Sigmoid colon (tissue), 4 donors: ENCODE measurements around the gene LRRFIP1.

ENCODE experiments used
- CTCF ChIP-seq, 4 experiments: fragments of 450-650 bp in 3 of 4; fragments of 200-600 bp in 1 of 4; IDR thresholded peaks; one replicate each; pipeline ENCODE4 v1.5.1; 2016 to 2019; ENCODE audit warnings: antibody characterized with exemption in 4 of 4, mild to moderate bottlenecking in 3 of 4, moderate library complexity in 2 of 4
- EP300 ChIP-seq, 4 donors: sonication (generic); formaldehyde crosslinking; IDR thresholded peaks; one replicate each; pipeline ENCODE4 v1.6.1; 2017; ENCODE audit warnings: antibody characterized with exemption in 4 of 4
- POLR2A ChIP-seq, 2 donors: fragments of 450-650 bp; IDR thresholded peaks; one replicate each; pipeline ENCODE4 v1.6.1; 2016; ENCODE audit warnings: antibody characterized with exemption in 2 of 2, mild to moderate bottlenecking in 2 of 2, moderate library complexity in 2 of 2
- POLR2AphosphoS5 ChIP-seq, 4 donors: sonication (generic); formaldehyde crosslinking; IDR thresholded peaks; one replicate each; pipeline ENCODE4 v1.6.1; 2017; ENCODE audit warnings: antibody characterized with exemption in 4 of 4

DNA sequence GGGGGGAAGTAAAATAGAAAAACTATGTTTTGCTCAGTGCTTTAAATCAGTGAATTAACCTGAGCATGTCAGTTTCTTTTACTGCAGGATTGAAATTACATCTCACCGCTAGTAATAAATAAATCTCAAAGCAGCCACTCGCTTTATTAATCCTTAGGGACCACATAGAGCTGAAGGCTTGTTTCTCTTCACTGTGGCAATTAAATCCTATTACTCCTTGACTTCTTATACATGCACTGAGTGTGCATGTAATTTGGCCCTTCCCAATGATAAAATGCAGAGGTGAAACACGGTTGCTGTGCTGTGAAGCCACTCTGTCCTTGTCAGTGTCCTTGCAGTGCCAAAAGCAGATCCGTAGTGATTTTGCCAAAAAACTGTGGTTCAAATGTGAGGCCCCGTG is 94.1 kb downstream of the LRRFIP1 start:
- TF ChIP-seq CTCF (IDR thresholded peaks at IDR 0.05) (no peak), POLR2A (IDR thresholded peaks at IDR 0.05) (no peak), POLR2AphosphoS5 (IDR thresholded peaks at IDR 0.05) (no peak), EP300 (IDR thresholded peaks at IDR 0.05) (no peak)
